Activated naive CD4-positive, alpha-beta T cell treated with anti-CD3 and anti-CD28 coated beads, Interleukin-2, amount 50 U/mL, for 72 hours (primary cell): ENCODE results near the gene PLEKHH2. TPM values are rescaled to one million over a fixed set of nuclear protein-coding genes. Genes with fewer than 3 reads are reported as not detected.
"Not testable (repeated sequence)": the region's sequence is repeated elsewhere in the genome, so short reads cannot be mapped to it uniquely, and the experiment has no call there.

Experiments
- ATAC-seq, 2 donors: fragments of 150-1000 bp; cut with Tn5 transposase; 2 replicates each; pipeline ENCODE4 v1.10.0; 2021; ENCODE audit warnings: mild to moderate bottlenecking in 2 of 2, moderate library complexity in 2 of 2
- DNase-seq, 2 donors: peaks; one replicate each; pipeline ENCODE4 v3.0.0; 2021 to 2022; ENCODE audit warnings: low spot score in 2 of 2
- H3K27ac Mint-ChIP-seq, 2 donors: one replicate each; pipeline ENCODE4 v1.8.0; 2022; ENCODE audit warnings: mild to moderate bottlenecking in 2 of 2, mixed read lengths in 2 of 2
- H3K36me3 Mint-ChIP-seq, 2 donors: one replicate each; pipeline ENCODE4 v1.8.0; 2022; ENCODE audit warnings: mixed read lengths in 2 of 2
- H3K9me3 Mint-ChIP-seq, 2 donors: one replicate each; pipeline ENCODE4 v1.8.0; 2022; ENCODE audit warnings: mixed read lengths in 2 of 2
- total RNA-seq, 2 donors: library from RNA; stranded (reverse); gene quantifications; one replicate each; pipeline ENCODE4 v1.2.3, GENCODE V29; 2022

The PLEKHH2 gene
- total RNA-seq, 2 donors from 2014 or later = 2.4 to 8.6 TPM

DNA sequence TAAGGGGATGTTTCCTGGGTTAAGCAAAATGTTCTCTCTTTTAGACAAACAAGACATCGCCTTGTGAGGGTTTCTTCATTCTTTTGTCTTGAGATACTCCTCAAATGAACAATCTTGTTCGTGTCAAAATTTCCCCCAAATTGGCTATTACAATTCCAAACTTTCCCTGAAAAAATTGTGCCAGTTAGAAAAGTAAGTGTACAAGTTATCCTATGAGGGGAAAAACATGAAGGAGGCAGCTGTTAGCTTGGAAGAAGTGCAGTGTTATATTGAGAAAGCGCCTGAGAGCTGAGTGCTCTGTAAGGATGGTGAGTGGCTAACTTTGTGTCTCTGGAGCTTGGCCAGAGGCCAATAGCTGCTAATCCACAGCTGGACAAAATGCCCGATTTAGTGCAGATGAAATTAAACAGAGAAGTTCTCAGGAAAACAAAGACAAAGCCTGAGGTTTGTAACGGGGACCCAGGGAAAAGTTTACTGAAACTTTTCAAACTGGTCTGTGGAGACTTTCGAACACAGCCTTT, 14.1 kb upstream of the PLEKHH2 start:
- Mint-ChIP-seq H3K9me3 (no peaks in the 10 kb centered on the region), H3K36me3 (no peaks in the 10 kb centered on the region), H3K27ac (no peak overlapping the region)
- DNase-seq (no peak), ATAC-seq (no peak)

DNA sequence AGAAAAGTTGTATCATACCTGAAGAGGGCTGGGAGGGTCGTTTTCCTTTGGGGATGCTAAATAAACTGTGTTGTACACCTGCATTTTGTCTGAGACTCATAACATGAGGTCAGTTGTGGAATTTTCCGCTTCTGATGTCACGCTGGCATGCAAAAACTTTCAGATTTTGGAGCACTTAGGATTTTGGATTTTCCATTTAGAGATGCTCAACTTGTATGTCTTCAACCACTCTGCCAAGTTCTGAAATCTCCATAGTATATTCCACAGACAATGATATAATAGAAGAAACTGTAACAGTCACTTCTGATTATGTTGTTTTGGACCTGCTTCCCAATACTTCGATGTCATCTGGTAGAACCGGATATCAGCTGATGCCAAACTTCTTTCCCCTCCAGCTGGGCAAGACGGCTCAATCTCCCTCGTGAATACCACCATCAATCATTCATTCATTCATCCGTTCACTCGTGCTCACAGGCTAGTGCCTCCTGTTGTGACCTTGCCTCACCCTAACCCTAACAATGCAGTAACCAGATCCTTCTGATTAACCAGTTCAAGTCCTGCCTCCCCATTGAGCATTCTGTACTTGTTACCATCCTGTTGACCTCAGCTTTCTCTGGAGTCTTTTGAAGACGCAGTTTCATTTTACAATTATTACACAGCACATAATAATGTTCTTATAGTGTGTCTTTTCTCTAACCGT, 5.3 kb upstream of the PLEKHH2 start:
- ATAC-seq (no peak), DNase-seq (no peak)
- Mint-ChIP-seq H3K9me3 (no peaks in the 10 kb centered on the region), H3K36me3 (no peaks in the 10 kb centered on the region), H3K27ac (no peak overlapping the region)

DNA sequence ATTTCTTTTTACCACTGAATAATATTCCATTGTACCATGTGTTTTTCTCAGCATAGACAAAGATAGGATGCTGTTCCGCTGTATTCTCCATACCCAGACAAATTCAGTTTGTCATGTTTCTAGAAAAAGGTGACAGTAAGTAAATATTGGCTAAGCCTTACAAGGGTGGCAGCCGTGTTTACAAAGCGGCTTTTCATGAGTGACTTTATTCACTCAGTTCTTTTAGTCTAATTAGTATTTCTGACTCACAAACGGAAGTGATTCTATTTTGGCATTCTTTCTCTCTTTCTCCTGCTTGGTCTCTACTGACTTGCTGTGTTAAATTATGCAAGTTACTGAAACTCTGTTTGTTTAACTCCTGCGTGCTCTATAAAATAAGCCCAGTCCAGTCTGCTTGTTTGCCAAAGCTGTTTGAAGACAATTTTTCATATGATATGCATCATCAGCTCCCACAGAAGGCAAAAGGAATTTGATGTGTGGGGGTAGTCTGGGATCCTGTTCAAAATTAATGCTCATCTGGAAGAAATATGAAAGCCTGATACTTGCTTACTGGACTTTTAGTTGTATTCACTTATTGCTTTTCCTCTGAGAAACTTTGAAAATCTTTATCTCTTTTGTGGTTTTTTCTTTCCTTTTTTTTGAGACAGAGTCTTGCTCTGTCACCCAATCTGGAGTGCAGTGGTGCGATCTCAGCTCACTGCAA, 2.3 kb upstream of the PLEKHH2 start:
- Mint-ChIP-seq H3K9me3 (peaks cover 0 to 3% of the 10 kb centered on the region in 2 donors), H3K27ac (no peak overlapping the region), H3K36me3 (no peaks in the 10 kb centered on the region)
- no peak for ATAC-seq
- no peak for DNase-seq

DNA sequence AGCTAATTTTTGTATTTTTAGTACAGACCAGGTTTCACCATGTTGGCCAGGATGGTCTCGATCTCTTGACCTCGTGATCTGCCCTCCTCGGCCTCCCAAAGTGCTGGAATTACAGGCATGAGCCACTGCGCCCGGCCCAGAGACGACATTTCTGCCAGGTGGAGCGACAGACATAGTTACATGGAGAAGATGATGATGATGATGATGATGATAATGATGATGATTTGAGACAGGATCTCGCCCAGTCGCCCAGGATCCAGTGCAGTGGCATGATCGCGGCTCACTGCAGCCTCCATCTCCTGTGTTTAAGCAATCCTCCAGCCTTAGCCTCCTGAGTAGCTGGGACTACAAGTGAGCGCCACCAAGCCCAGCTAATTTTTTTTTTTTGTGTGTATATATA, 907 bp upstream of the PLEKHH2 start:
- ATAC-seq, H3K9me3 Mint-ChIP-seq, H3K36me3 Mint-ChIP-seq, DNase-seq: not testable (repeated sequence)
- peak overlapping the region in 1 of 2 donors; percentile 50 for H3K27ac Mint-ChIP-seq

DNA sequence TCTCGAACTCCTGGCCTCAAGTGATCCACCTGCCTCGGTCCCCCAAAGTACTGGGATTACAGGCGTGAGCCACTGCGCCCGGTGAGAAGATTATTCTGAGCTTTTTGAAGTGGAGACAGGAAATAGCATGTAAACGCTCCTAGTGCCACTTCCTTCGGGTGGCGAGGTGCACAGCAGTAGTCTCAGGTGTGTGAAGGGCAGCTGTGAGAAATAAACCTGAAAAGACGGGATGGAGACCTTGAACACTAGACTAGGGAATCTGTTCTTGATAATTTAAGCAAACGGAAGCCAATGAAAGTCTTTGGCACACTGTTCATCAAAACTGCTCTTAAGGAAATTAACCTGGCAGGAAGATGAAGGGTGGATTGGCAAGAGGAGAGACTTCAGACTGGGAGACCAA, 439 bp upstream of the PLEKHH2 start:
- no peaks in the 10 kb centered on the region for H3K36me3 Mint-ChIP-seq
- peak; percentile 34 to 46 for ATAC-seq
- peak in 1 of 2 donors; percentile 5 for DNase-seq
- peaks cover 0 to 3% of the 10 kb centered on the region in 2 donors for H3K9me3 Mint-ChIP-seq
- H3K27ac Mint-ChIP-seq = peak overlapping the region; percentile 1 to 50

DNA sequence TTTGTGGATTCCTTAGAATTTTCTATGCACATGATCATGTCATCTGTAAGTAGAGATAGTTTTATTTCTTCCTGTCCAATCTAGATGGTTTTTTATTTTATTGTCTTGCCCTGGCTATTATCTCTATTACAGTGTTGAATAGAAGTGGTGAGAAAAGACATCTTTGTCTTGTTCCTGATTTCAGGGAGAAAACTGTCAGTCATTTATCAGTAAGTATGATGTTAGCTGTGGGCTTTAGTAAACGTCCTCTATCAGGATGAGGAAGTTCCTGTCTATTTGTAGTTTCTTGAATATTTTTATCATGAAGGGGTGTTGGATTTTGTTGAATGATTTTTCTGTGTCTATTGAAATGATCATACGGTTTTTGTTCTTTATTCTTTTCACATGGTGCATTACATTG, 5.3 kb downstream of the PLEKHH2 start:
- Mint-ChIP-seq H3K9me3 (peaks cover 0 to 3% of the 10 kb centered on the region in 2 donors), H3K36me3 (no peaks in the 10 kb centered on the region), H3K27ac (no peak overlapping the region)
- ATAC-seq (no peak), DNase-seq (no peak)

DNA sequence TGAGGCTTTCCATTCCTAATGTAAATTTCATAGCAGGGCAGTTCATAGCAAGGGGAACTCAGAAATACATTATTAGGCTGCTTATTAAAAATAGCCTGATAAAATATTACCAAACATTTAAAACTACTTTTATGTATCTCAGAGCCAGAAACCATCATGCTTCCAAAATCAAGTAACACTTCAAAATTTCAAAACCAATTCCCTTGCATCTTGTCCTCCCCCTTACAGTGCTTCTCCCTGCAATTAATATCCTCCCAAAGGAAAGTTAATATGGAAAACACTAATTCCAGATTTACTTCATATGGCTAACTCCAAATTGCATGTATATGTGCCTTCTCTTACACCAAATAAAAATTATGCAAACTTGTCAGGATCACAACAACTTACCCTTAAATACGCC, 6.6 kb downstream of the PLEKHH2 start:
- no peak for ATAC-seq
- Mint-ChIP-seq H3K9me3 (peaks cover 0 to 3% of the 10 kb centered on the region in 2 donors), H3K36me3 (no peaks in the 10 kb centered on the region), H3K27ac (no peak overlapping the region)
- DNase-seq = no peak

DNA sequence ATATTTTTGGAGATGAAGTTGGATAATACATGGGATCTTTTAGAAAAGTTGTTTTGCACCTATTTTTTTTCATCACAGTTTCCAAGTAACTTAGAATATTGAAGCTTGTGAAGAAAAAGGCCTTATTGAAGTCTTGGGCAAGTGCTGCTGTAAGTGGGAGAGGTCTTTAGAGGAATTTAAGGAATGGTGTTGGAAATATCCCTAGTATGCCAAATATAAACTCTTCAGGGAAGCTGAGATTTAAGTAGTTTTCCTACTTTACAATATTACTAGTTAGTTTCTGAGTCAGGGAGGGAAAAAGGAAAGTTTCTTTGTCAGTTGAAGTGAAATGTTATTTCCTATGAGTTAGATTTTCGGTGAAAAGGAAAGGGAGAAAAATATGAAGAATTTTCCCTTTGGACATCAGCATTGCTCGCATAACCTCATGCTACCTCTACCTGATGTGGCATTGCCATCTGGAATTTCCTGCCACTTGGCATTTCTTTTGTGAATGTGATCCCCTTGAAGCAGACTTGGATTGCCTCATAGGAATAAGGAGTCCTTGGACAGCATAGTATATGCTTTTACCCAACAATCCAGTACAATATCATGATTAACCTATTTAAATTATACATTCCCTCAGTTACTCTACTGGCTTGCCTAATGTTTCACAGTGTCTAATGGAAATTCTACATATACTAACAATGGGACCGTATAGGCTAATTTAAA, 12.1 kb downstream of the PLEKHH2 start:
- DNase-seq (no peak), ATAC-seq (no peak)
- no peaks in the 10 kb centered on the region for H3K9me3 Mint-ChIP-seq
- H3K27ac Mint-ChIP-seq = no peak overlapping the region
- H3K36me3 Mint-ChIP-seq = no peaks in the 10 kb centered on the region

DNA sequence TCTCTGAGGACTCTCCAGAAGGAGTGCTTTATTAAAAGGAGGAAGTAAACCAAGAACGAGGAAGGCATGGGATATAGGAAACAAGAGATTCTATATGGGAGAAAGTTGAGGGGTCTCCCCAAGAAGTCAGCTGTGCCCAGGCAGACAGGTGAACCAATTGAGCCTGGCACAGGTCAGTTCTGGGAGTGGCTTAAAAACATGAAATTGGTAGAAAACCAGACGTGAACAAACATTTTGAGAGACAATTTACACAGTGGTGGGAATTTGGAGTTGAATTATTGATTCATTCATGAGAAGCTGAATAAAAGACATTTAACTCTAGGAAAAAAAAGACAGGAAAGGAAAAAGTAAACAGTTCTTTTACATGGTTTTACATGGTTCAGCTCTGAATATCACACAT, 16.4 kb downstream of the PLEKHH2 start:
- DNase-seq (no peak), ATAC-seq (no peak)
- Mint-ChIP-seq H3K27ac (no peak overlapping the region), H3K9me3 (no peaks in the 10 kb centered on the region), H3K36me3 (no peaks in the 10 kb centered on the region)

DNA sequence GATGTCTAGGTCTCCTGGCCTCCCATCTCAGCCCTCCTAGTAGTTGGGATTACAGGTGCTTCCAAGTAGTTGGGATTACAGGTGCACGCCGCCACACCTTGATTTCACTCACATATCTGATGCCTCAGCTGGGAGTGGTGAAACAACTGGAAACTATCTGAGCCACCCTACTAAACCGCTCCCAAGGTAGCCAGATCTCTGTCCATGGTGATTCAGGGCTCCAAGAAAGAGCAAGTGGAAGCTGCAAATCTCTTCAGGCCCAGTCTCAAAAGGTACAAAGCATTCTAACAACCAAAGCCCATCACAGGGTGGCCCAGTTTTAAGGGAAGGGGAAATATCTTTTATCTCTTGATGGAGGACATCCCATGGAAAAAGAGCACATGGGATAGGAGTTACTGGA, 20.2 kb downstream of the PLEKHH2 start:
- Mint-ChIP-seq H3K9me3 (no peaks in the 10 kb centered on the region), H3K36me3 (no peaks in the 10 kb centered on the region), H3K27ac (no peak overlapping the region)
- ATAC-seq (no peak), DNase-seq (no peak)

DNA sequence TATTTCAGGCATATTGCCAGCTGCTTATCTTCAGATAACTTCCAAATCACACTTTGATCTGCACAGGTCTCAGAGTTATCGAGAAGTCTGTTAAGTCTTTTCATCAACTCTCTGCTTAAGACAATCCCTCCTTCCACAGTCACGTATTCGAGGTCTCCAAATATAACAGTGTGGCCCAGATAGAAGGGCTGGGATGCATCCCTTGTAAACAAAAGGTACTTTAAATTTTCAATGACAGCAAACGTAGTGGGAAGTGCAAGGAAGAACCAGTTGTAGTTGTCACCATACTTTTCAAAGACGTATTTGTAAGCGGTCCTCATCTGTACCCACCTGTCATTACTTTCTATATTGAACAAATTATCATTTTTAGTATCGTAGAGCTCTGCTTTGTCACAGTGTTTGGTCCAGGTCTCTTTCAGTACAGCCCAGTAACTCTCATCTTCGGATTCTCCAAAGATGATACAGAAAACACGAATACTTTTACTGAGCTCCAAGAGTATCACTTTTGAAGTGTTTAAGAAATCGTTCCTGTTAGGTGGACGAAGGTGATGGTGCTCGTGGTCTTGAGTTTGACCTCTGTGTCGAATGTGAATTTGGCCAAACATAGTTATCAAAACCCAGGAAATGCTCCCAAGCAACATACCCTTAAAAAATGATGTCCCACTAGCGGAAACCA, 38.7 kb downstream of the PLEKHH2 start:
- no peak for DNase-seq
- ATAC-seq = no peak
- H3K36me3 Mint-ChIP-seq = peaks cover 6 to 14% of the 10 kb centered on the region in 2 donors
- no peak overlapping the region for H3K27ac Mint-ChIP-seq
- H3K9me3 Mint-ChIP-seq = peaks cover 3 to 9% of the 10 kb centered on the region in 2 donors

DNA sequence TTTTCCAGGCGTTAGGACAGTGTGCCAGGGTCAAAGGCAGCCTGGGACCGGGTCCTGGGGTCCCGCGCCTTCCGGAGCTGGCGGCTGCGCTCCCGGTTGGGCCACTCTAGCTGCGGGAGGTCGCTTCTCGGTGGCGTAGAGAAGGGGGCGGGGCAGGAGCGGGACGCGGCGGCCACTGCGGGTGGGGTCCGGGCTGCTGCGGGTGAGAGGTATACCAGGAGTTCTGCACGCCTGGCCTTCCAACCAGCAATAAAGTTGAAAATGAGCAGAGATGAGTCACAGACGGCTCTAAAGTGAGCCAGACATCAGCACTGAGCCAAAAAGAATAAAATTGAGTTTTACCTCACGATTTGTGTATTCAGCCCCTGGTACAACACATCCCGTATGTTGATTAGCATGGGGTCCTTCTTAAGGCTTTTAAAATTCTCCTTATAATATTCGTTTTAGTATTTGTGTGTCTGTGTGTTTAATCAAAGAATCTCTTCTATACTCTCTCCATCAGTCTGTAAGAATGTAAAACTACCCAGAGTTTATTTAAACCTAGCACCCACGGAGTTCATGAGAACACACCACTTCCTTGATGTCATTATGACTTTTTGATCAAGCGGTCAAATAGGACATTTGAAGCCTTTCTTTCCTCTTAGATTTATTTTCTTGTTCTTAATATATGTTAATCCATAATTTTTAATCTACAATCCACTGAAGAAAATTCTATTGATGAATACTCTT, 39.4 kb downstream of the PLEKHH2 start, which contains the start of gene C1GALT1C1L:
Gene C1GALT1C1L, minus strand, starts transcription at position 108 of the 729 bp plus-strand sequence. Its CDS starts 107 bp downstream, at position 1.
- peaks cover 3 to 9% of the 10 kb centered on the region in 2 donors for H3K9me3 Mint-ChIP-seq
- ATAC-seq (peak; percentile 67), DNase-seq (peak in 1 of 2 donors; percentile 21)
- peaks cover 6 to 14% of the 10 kb centered on the region in 2 donors for H3K36me3 Mint-ChIP-seq
- H3K27ac Mint-ChIP-seq = no peak within 1 kb of the TSS

DNA sequence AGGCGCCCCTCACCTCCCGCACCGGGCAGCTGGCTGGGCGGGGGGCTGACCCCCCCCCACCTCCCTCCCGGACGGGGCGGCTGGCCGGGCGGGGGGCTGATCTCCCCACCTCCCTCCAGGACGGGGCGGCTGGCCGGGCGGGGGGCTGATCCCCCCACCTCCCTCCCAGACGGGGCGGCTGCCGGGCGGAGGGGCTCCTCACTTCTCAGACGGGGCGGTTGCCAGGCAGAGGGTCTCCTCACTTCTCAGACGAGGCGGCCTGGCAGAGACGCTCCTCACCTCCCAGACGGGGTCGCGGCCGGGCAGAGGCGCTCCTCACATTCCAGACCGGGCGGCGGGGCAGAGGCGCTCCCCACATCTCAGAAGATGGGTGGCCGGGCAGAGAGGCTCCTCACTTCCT, 40.7 kb downstream of the PLEKHH2 start:
- not testable (repeated sequence) for DNase-seq, ATAC-seq, H3K27ac Mint-ChIP-seq, H3K36me3 Mint-ChIP-seq, H3K9me3 Mint-ChIP-seq

DNA sequence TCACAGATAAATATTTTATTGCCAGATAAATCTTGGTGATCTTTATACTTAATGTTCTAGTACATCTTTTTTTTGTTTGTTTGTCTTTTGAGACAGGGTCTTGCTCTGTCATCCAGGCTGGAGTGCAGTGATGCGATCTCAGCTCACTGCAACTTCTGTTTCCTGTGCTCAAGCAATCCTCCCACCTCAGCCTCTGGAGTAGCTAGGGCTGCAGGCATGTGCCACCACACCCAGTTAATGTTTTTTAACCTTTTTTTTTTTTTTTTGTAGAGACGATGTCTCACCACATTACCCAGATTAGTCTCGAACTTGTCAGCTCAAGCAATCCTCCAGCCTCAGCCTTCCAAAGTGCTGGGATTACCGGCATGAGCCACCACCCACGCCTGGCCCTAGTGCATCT, 48.3 kb downstream of the PLEKHH2 start:
- ATAC-seq (no peak), DNase-seq (no peak)
- H3K27ac Mint-ChIP-seq = no peak overlapping the region
- H3K36me3 Mint-ChIP-seq = no peaks in the 10 kb centered on the region
- no peaks in the 10 kb centered on the region for H3K9me3 Mint-ChIP-seq

DNA sequence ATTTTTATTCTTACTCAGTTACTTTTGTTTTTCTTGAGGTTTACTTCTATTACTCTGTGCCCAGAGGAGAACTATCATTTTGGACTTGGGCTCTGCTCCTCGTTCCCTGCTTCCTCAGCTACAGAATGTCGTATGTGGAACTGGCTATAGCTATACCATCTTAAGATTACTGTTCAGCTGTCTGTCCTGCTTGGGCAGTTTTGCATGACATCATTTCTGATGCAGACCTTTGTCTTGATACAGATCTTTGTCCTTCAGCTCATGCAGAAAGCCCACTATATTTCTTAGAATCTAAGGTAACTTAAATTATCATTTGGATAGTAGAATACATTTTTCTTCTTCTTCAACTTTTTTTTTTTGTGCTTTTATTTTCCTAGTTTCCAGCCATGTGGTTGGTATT, 52.9 kb downstream of the PLEKHH2 start:
- ATAC-seq (no peak), DNase-seq (no peak)
- Mint-ChIP-seq H3K36me3 (no peaks in the 10 kb centered on the region), H3K9me3 (no peaks in the 10 kb centered on the region), H3K27ac (no peak overlapping the region)

DNA sequence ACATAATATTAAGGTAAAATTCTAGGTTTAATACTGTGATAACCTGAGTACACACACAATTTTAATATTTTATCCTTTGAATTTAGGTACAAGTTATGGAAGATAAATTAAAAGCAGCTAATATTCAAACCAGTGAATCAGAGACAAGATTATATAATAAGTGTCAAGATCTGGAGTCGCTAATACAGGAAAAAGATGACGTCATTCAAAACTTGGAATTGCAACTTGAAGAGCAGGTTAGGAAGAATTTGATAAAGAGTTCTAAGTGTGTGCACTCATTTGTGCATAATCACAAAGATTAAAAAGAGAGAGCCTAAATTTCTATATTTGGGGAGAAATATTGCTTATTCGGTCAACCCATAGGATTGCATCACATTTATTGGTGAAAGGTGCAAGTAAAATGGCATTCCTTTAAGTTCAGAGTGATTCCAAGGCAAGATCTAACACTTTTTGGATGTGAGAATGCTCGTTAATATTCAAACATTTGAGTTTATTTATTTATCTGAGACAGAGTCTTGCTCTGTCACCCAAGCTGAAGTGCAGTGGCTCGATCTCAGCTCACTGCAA, 55.5 kb downstream of the PLEKHH2 start:
- DNase-seq (no peak), ATAC-seq (no peak)
- Mint-ChIP-seq H3K27ac (no peak overlapping the region), H3K9me3 (no peaks in the 10 kb centered on the region), H3K36me3 (no peaks in the 10 kb centered on the region)
